WTC11 (cell line): ENCODE data around the gene ATOSB. TPM values are rescaled to one million over a fixed set of nuclear protein-coding genes. Genes with fewer than 3 reads are reported as not detected.

Experiments
- ATAC-seq: fragments of 200-7000 bp; cut with Tn5 transposase; 2 replicates; pipeline ENCODE4 v1.10.0; 2021; ENCODE audit warnings: mild to moderate bottlenecking, moderate library complexity
- CTCF ChIA-PET: fragments of 300-600 bp; sonication (Branson Sonifier 250); formaldehyde crosslinking; loops from one replicate; lab custom pipeline; 2021; ENCODE audit warnings: antibody characterized with exemption; lab: Charles Lee
- POLR2A ChIA-PET: fragments of 350-600 bp; sonication (Branson Sonifier 250); formaldehyde crosslinking; loops from one replicate; lab custom pipeline; 2021; ENCODE audit warnings: antibody characterized with exemption; lab: Charles Lee
- DNase-seq: peaks from one replicate; pipeline ENCODE4 v3.0.0; 2021; ENCODE audit warnings: low spot score
- H3K27ac Mint-ChIP-seq: 2 replicates; pipeline ENCODE4 v1.8.0; 2021; ENCODE audit warnings: mixed read lengths
- H3K27me3 Mint-ChIP-seq: 2 replicates; pipeline ENCODE4 v1.8.0; 2021; ENCODE audit warnings: low read depth, mild to moderate bottlenecking, moderate library complexity, mixed read lengths
- H3K36me3 Mint-ChIP-seq: 2 replicates; pipeline ENCODE4 v1.8.0; 2021; ENCODE audit warnings: mixed read lengths
- H3K4me1 Mint-ChIP-seq: 2 replicates; pipeline ENCODE4 v1.8.0; 2022; ENCODE audit warnings: mixed read lengths
- H3K4me3 Mint-ChIP-seq: 2 replicates; pipeline ENCODE4 v1.8.0; 2021; ENCODE audit warnings: mild to moderate bottlenecking, moderate library complexity, mixed read lengths
- H3K9me3 Mint-ChIP-seq: 2 replicates; pipeline ENCODE4 v1.8.0; 2021; ENCODE audit warnings: mixed read lengths
- ESRRA ChIP-seq: sonication (generic); formaldehyde crosslinking; IDR thresholded peaks from 2 replicates; pipeline ENCODE4 v1.8.1; 2022; ENCODE audit warnings: mild to moderate bottlenecking, missing genetic modification reagents, borderline replicate concordance
- FOXJ3 ChIP-seq: sonication (generic); formaldehyde crosslinking; IDR thresholded peaks from 2 replicates; pipeline ENCODE4 v1.9.0; 2021; ENCODE audit warnings: missing genetic modification reagents, mild to moderate bottlenecking, borderline replicate concordance
- GABPB1 ChIP-seq: sonication (generic); formaldehyde crosslinking; IDR thresholded peaks from 2 replicates; pipeline ENCODE4 v1.8.1; 2023; ENCODE audit warnings: mild to moderate bottlenecking, missing genetic modification reagents
- GRHL2 ChIP-seq: fragments of 250-450 bp; sonication (Bioruptor Pico); IDR thresholded peaks from 2 replicates; pipeline ENCODE4 v1.8.0; 2022; ENCODE audit warnings: mild to moderate bottlenecking, moderate library complexity; ENCODE audit not compliant: insufficient replicate concordance, severe bottlenecking
- JAZF1 ChIP-seq: fragments of 250-450 bp; sonication (Bioruptor Pico); IDR thresholded peaks from 2 replicates; pipeline ENCODE4 v1.9.0; 2021; ENCODE audit warnings: moderate library complexity, mild to moderate bottlenecking, inconsistent platforms
- NFATC4 ChIP-seq: fragments of 250-450 bp; sonication (Bioruptor Pico); IDR thresholded peaks from 2 replicates; pipeline ENCODE4 v1.9.0; 2021; ENCODE audit warnings: mild to moderate bottlenecking
- TEAD1 ChIP-seq: sonication (generic); formaldehyde crosslinking; IDR thresholded peaks from 2 replicates; pipeline ENCODE4 v1.8.0; 2022; ENCODE audit warnings: mild to moderate bottlenecking, missing genetic modification reagents
- ZNF121 ChIP-seq: sonication (generic); formaldehyde crosslinking; IDR thresholded peaks from 2 replicates; pipeline ENCODE4 v1.8.0; 2023; ENCODE audit warnings: missing genetic modification reagents
- ZNF138 ChIP-seq: sonication (generic); formaldehyde crosslinking; conservative IDR thresholded peaks from 2 replicates; pipeline ENCODE4 v1.8.1; 2022; ENCODE audit warnings: mild to moderate bottlenecking, moderate library complexity, missing genetic modification reagents
- ZNF219 ChIP-seq: sonication (generic); formaldehyde crosslinking; IDR thresholded peaks from 2 replicates; pipeline ENCODE4 v1.8.0; 2023; ENCODE audit warnings: missing genetic modification reagents, mild to moderate bottlenecking, borderline replicate concordance
- ZNF317 ChIP-seq: sonication (generic); formaldehyde crosslinking; IDR thresholded peaks from 2 replicates; pipeline ENCODE4 v1.8.1; 2023; ENCODE audit warnings: low read depth, mild to moderate bottlenecking, moderate library complexity, missing genetic modification reagents, borderline replicate concordance
- ZNF423 ChIP-seq: fragments of 250-450 bp; sonication (Bioruptor Pico); IDR thresholded peaks from 2 replicates; pipeline ENCODE4 v2.1.2; 2022; ENCODE audit warnings: mild to moderate bottlenecking, moderate library complexity
- total RNA-seq: library from RNA; stranded (reverse); gene quantifications from 3 replicates; pipeline ENCODE4 v1.2.3, GENCODE V29; 2021
- TF ChIP-seq, protein P1 (sequence below): fragments of 250-450 bp; sonication (Bioruptor Pico); conservative IDR thresholded peaks from 2 replicates; pipeline ENCODE4 v1.9.0; 2021; ENCODE audit warnings: mild to moderate bottlenecking
- TF ChIP-seq, protein P2 (sequence below): sonication (generic); formaldehyde crosslinking; IDR thresholded peaks from 2 replicates; pipeline ENCODE4 v1.8.1; 2022; ENCODE audit warnings: missing genetic modification reagents, borderline replicate concordance
- TF ChIP-seq, protein P3 (sequence below): sonication (generic); formaldehyde crosslinking; IDR thresholded peaks from 2 replicates; pipeline ENCODE4 v1.8.0; 2022; ENCODE audit warnings: mild to moderate bottlenecking, missing genetic modification reagents
- TF ChIP-seq, protein P4 (sequence below): sonication (generic); formaldehyde crosslinking; IDR thresholded peaks from 2 replicates; pipeline ENCODE4 v1.8.1; 2022; ENCODE audit warnings: low read depth, mild to moderate bottlenecking, moderate library complexity, missing genetic modification reagents, borderline replicate concordance
- TF ChIP-seq, protein P5 (sequence below): sonication (generic); formaldehyde crosslinking; IDR thresholded peaks from 2 replicates; pipeline ENCODE4 v1.8.0; 2023; ENCODE audit warnings: missing genetic modification reagents
- TF ChIP-seq, protein P6 (sequence below): sonication (generic); formaldehyde crosslinking; IDR thresholded peaks from 2 replicates; pipeline ENCODE4 v1.8.0; 2023; ENCODE audit warnings: mild to moderate bottlenecking, missing genetic modification reagents
- TF ChIP-seq, protein P7 (sequence below): fragments of 250-450 bp; sonication (Bioruptor Pico); IDR thresholded peaks from 2 replicates; pipeline ENCODE4 v1.9.0; 2021; ENCODE audit warnings: moderate library complexity, mild to moderate bottlenecking, inconsistent platforms, borderline replicate concordance
- TF ChIP-seq, protein P8 (sequence below): sonication (generic); formaldehyde crosslinking; IDR thresholded peaks from 2 replicates; pipeline ENCODE4 v1.8.1; 2022; ENCODE audit warnings: mild to moderate bottlenecking, moderate library complexity, missing genetic modification reagents

The ATOSB gene
- total RNA-seq, 1 experiment from 2014 or later: 8.7 TPM

DNA sequence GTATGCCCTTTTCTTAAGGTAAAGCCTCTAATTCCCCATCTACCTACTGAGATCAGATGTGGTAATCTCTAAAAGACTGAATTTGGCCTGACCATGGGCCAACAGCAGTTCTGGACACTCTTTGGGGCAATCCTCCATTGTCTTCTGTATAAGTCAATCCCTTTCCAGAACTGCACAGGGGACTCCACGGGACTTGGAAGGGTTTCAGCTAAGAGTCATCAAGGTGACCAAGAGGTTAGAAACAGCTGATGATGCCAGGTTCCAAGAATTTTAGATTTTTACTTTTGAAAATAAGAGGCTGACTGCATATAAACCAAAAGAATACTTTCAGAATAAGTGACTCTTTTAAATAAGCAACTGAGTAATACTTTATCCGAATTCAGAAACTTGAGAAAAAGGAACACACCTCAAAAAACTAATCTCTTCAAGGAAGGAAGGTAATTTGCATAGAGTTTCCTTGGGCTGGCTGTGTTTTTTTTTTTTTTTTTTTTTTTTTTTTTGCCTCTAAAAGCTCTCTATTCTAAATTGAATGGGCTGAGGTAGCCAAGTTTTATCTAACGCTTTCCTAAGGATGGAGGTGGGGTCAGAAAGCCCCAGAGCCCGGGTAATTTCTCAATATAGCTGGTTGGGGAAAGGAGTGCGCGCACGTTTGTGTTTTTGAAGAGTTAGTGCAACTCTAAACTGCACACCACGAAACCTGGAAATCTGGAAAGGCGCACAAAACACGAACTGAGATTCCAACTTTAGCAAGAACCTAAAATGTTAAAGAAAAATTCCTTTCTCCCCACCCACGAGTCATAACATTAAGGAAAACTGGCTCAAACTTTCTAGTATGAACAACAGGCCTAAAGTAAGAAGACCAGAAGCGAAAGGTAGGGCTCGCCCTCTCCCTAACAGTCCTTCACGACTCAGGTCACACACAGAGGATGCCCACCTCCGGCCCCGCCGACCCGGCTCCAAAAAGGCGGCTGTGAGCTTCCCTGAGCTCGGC is 44.5 kb downstream of the ATOSB start:
- Mint-ChIP-seq H3K27me3 (no peaks in the 10 kb centered on the region), H3K27ac (peak overlapping the region; percentile 96), H3K4me3 (peak overlapping the region; percentile 93), H3K36me3 (peaks cover 69% of the 10 kb centered on the region), H3K4me1 (peaks cover 24% of the 10 kb centered on the region), H3K9me3 (no peaks in the 10 kb centered on the region)
- no peak for ATAC-seq
- ChIA-PET POLR2A (interaction anchor here (0.6 to 2.6 kb wide), 12 partner anchors 9 to 532 kb away, joined by 3 to 15 read pairs (median 8); partner anchors contain the start of genes DNAJB5, FANCG, PIGO and STOML2), CTCF (interaction anchor here (0.6 to 3.0 kb wide), 21 partner anchors 9 to 626 kb away, joined by 3 to 26 read pairs (median 6); partner anchors contain the start of genes ATOSB, DNAJB5, FANCG and PIGO)
- no peak for DNase-seq
- TF ChIP-seq FOXJ3 (CRISPR knock-in tag): no peak
- TF ChIP-seq, protein P1, sequence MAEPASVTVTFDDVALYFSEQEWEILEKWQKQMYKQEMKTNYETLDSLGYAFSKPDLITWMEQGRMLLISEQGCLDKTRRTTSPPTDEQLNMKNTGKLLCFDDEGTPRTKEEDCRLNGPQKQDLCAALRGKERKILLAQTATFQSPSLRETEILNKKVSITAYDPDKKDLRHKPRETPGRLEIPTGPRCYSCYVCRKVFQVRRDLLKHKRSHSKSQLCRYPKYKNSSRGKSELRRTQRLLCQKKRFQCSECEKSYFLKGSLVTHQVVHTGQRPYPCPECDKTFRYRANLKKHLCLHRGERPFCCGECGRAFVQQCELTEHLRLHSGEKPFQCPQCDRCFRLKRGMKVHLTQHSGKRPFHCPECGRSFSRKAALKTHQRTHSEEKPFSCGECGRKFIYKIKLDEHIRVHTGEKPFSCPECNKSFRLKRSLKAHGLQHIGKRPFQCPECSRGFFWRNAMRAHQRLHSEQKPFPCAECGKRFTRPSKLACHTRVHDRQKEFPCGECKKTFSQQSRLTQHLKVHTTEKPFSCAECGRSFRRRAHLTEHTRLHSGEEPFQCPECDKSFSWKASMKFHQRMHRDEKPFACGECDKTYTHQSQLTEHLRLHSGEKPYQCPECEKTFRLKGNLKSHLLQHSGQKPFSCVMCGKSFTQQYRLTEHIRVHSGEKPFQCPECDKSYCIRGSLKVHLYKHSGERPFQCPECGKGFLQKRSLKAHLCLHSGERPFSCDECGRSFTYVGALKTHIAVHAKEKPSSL: no peak
- TF ChIP-seq GRHL2: no peak
- no peak for TF ChIP-seq ESRRA (CRISPR knock-in tag)
- TF ChIP-seq, protein P2, sequence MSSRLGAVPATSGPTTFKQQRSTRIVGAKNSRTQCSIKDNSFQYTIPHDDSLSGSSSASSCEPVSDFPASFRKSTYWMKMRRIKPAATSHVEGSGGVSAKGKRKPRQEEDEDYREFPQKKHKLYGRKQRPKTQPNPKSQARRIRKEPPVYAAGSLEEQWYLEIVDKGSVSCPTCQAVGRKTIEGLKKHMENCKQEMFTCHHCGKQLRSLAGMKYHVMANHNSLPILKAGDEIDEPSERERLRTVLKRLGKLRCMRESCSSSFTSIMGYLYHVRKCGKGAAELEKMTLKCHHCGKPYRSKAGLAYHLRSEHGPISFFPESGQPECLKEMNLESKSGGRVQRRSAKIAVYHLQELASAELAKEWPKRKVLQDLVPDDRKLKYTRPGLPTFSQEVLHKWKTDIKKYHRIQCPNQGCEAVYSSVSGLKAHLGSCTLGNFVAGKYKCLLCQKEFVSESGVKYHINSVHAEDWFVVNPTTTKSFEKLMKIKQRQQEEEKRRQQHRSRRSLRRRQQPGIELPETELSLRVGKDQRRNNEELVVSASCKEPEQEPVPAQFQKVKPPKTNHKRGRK (CRISPR knock-in tag): no peak
- TF ChIP-seq ZNF317: no peak
- TF ChIP-seq, protein P3, sequence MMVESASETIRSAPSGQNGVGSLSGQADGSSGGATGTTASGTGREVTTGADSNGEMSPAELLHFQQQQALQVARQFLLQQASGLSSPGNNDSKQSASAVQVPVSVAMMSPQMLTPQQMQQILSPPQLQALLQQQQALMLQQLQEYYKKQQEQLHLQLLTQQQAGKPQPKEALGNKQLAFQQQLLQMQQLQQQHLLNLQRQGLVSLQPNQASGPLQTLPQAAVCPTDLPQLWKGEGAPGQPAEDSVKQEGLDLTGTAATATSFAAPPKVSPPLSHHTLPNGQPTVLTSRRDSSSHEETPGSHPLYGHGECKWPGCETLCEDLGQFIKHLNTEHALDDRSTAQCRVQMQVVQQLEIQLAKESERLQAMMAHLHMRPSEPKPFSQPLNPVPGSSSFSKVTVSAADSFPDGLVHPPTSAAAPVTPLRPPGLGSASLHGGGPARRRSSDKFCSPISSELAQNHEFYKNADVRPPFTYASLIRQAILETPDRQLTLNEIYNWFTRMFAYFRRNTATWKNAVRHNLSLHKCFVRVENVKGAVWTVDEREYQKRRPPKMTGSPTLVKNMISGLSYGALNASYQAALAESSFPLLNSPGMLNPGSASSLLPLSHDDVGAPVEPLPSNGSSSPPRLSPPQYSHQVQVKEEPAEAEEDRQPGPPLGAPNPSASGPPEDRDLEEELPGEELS (CRISPR knock-in tag): no peak
- TF ChIP-seq GABPB1 (CRISPR knock-in tag): no peak
- TF ChIP-seq, protein P4, sequence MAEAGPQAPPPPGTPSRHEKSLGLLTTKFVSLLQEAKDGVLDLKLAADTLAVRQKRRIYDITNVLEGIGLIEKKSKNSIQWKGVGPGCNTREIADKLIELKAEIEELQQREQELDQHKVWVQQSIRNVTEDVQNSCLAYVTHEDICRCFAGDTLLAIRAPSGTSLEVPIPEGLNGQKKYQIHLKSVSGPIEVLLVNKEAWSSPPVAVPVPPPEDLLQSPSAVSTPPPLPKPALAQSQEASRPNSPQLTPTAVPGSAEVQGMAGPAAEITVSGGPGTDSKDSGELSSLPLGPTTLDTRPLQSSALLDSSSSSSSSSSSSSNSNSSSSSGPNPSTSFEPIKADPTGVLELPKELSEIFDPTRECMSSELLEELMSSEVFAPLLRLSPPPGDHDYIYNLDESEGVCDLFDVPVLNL: no peak
- no peak for TF ChIP-seq ZNF219 (CRISPR knock-in tag)
- TF ChIP-seq, protein P5, sequence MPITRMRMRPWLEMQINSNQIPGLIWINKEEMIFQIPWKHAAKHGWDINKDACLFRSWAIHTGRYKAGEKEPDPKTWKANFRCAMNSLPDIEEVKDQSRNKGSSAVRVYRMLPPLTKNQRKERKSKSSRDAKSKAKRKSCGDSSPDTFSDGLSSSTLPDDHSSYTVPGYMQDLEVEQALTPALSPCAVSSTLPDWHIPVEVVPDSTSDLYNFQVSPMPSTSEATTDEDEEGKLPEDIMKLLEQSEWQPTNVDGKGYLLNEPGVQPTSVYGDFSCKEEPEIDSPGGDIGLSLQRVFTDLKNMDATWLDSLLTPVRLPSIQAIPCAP: no peak
- TF ChIP-seq, protein P6, sequence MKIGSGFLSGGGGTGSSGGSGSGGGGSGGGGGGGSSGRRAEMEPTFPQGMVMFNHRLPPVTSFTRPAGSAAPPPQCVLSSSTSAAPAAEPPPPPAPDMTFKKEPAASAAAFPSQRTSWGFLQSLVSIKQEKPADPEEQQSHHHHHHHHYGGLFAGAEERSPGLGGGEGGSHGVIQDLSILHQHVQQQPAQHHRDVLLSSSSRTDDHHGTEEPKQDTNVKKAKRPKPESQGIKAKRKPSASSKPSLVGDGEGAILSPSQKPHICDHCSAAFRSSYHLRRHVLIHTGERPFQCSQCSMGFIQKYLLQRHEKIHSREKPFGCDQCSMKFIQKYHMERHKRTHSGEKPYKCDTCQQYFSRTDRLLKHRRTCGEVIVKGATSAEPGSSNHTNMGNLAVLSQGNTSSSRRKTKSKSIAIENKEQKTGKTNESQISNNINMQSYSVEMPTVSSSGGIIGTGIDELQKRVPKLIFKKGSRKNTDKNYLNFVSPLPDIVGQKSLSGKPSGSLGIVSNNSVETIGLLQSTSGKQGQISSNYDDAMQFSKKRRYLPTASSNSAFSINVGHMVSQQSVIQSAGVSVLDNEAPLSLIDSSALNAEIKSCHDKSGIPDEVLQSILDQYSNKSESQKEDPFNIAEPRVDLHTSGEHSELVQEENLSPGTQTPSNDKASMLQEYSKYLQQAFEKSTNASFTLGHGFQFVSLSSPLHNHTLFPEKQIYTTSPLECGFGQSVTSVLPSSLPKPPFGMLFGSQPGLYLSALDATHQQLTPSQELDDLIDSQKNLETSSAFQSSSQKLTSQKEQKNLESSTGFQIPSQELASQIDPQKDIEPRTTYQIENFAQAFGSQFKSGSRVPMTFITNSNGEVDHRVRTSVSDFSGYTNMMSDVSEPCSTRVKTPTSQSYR: no peak
- no peak for TF ChIP-seq ZNF121 (CRISPR knock-in tag)
- TF ChIP-seq NFATC4 (CRISPR knock-in tag): no peak
- TF ChIP-seq, protein P7, sequence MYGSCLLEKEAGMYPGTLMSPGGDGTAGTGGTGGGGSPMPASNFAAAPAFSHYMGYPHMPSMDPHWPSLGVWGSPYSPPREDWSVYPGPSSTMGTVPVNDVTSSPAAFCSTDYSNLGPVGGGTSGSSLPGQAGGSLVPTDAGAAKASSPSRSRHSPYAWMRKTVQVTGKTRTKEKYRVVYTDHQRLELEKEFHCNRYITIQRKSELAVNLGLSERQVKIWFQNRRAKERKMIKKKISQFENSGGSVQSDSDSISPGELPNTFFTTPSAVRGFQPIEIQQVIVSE (CRISPR knock-in tag): no peak
- no peak for TF ChIP-seq JAZF1 (CRISPR knock-in tag)
- TF ChIP-seq TEAD1: no peak
- TF ChIP-seq ZNF138: no peak
- TF ChIP-seq, protein P8, sequence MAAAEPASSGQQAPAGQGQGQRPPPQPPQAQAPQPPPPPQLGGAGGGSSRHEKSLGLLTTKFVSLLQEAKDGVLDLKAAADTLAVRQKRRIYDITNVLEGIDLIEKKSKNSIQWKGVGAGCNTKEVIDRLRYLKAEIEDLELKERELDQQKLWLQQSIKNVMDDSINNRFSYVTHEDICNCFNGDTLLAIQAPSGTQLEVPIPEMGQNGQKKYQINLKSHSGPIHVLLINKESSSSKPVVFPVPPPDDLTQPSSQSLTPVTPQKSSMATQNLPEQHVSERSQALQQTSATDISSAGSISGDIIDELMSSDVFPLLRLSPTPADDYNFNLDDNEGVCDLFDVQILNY (CRISPR knock-in tag): no peak
- TF ChIP-seq ZNF423 (CRISPR knock-in tag): no peak
